HuH-7 (cell line): ENCODE measurements around the gene MEGF11.

Experiments
- DNase-seq: peaks from one replicate; pipeline ENCODE4 v3.0.0; 2011; ENCODE audit warnings: low spot score

Gene MEGF11

DNA sequence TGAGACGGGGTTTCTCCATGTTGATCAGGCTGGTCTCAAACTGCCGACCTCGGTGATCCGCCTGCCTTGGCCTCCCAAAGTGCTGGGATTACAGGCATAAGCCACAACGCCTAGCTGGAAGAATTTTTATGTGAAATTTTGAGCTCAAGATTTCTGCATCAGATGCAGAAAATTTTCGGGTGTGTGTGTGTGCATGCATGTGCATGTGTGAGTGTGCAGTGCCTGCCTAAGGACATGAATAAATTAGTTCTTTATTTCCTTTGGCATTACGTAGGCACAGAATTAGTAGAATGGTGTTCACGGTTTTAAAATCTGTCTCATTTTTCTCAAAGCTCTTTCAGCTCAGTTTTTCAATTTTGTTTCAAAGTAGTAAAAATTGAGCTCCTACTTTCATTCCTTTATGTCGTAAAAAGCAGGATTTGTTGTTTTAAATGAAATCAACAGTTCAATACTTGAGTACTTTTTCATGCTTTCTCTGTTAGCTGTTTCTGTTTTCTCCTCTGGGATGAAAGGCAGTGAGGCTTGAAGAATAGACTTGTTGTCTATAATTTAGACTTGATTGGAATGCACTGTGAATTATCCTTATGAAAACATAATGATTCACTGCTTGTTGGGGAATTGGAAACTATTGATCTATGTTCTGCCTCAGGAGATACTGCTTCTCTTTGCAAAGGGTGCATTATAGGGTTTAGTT, 407.6 kb downstream of the MEGF11 start:
- no peak for DNase-seq
